Measurements from ENCODE around the gene GALK1. TPM values are rescaled to one million over a fixed set of nuclear protein-coding genes. Genes with fewer than 3 reads are reported as not detected.
A peak's percentile ranks its signal among the peaks of the same experiment; 100 is the strongest.
"Not testable (repeated sequence)": the region's sequence is repeated elsewhere in the genome, so short reads cannot be mapped to it uniquely, and the experiment has no call there.

GALK1 gene
- total RNA-seq, 2 experiments from 2014 or later: 46.1 to 53.7 TPM

DNA sequence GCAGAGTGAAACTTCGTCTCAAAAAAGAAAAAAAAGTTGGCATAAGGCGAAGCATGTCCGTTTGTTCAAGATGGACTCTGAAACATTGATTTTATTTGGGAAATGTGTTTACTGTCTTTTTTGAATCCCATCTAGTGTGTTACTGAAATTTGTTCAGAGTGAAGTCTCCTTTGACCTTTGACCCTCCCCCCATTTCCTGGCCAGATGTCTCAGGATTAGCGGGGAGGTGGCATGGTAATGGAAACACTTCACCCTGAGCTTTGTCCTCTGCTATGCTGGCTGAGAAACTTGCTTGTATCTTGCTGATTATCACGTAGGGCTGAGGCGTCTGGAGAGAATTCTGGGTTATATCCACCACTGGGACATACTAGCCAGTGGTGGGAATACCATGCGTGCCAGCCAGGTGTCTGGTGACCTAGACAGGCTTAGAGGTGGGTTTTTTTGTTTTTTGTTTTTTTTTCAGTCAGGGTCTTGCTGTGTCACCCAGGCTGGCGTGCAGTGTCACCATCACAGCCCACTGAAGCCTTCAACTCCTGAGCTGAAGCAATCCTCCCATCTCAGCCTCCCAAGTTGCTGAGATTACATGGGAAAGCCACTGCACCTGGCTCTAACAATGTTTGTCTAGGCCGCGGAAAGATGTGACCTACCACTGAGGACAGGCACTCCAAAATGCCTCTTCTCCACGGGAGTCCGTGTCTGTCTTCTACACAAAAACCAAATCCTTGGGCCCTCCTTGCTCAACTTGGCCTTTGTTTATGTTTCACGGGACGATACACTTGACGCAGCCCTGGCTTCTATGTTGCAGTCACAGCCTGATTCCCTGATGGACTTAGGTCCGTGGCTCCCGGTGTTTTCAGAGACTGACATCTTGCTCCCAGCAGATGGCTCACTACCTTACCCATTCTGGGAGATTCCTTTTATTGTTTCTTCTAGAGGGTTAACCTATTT lies 6.6 kb upstream of the GALK1 start:
- Mint-ChIP-seq H3K4me1 (peaks cover 3% of the 10 kb centered on the region), H3K27ac (no peak overlapping the region), H3K4me3 (no peak overlapping the region), H3K36me3 (peaks cover 10% of the 10 kb centered on the region), H3K27me3 (no peaks in the 10 kb centered on the region), H3K9me3 (ENCODE audit: low read depth) (no peaks in the 10 kb centered on the region)
- ATAC-seq (no peak), DNase-seq (no peak)
- CTCF ChIA-PET: interaction anchor here (1.2 to 2.0 kb wide), 3 partner anchors 18 to 24 kb away, joined by 3 to 8 read pairs (median 8); no protein-coding TSS in a partner anchor

DNA sequence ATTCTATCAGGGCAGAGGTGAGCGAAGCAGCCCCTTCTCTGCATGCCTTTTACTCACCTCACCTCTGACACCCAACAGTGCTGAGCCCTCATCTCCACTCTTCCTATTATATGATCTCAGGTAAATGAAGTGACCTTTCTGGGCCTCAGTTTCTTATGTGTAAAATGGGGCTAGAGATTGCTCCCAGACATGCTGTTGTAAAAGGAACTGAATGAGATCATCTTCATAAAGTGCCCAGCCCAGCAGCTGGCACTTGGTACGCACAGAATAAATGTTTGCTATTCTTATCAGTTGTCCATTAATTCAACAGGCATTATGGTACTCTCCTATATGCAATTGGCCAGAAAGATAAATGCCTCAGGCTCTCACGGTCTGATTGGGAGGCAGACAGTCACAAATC lies 4.5 kb upstream of the GALK1 start:
- no peak overlapping the region for H3K27ac Mint-ChIP-seq
- no peak for DNase-seq
- no peak overlapping the region for H3K4me3 Mint-ChIP-seq
- CTCF ChIA-PET: interaction anchor here (0.9 to 2.0 kb wide), 4 partner anchors 16 to 137 kb away, joined by 3 to 8 read pairs (median 4); partner anchors contain the start of gene SMIM5
- H3K9me3 Mint-ChIP-seq (ENCODE audit: low read depth): no peaks in the 10 kb centered on the region
- no peaks in the 10 kb centered on the region for H3K4me1 Mint-ChIP-seq
- H3K36me3 Mint-ChIP-seq: no peaks in the 10 kb centered on the region
- no peak for ATAC-seq
- no peaks in the 10 kb centered on the region for H3K27me3 Mint-ChIP-seq

DNA sequence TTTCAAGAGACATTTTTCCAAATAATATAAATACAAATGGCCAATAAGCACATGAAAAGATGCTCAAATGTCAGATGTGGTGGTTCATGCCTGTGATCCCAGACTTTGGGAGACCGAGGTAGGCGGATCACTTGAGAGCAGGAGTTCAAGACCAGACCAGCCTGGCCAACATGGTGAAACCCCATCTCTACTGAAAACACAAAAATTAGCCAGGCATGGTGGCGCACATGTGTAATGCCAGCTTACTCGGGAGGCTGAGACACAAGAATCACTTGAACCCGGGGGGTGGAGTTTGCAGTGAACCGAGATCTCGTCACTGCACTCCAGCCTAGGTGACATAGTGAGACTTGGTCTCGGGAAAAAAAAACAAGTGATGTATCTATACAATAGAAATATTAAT lies 2.9 kb upstream of the GALK1 start:
- DNase-seq: no peak
- CTCF ChIA-PET: interaction anchor here (0.9 kb wide), 1 partner anchor 80 kb away, joined by 3 read pairs; no protein-coding TSS in a partner anchor

DNA sequence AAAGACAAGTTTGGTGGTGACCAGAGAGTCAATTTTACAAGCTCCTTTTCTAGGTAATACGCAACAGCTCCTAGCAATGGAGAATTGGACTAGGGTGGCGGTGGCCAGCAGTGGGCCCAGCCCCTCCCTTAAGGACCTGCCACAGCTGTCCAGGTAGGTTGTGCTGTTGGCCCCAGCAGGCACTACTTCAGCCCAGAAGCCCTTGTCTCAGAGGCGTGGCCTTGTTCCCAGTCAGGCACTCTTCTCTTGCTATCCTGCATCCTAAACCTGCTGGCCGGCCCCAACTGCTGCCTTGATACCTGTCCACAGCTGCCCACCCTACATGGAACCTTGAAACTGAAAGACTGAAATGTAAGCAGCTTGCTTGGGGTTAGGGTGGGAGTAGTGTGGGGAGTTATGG lies 989 bp upstream of the GALK1 start:
- no peaks in the 10 kb centered on the region for H3K9me3 Mint-ChIP-seq (ENCODE audit: low read depth)
- peaks cover 11% of the 10 kb centered on the region for H3K4me1 Mint-ChIP-seq
- no peak overlapping the region for H3K4me3 Mint-ChIP-seq
- DNase-seq: no peak
- H3K27me3 Mint-ChIP-seq: no peaks in the 10 kb centered on the region
- H3K36me3 Mint-ChIP-seq: no peaks in the 10 kb centered on the region
- H3K27ac Mint-ChIP-seq: no peak overlapping the region
- ATAC-seq: no peak
- CTCF ChIA-PET: interaction anchor here (1.0 to 7.4 kb wide), 22 partner anchors 10 to 522 kb away, joined by 3 to 87 read pairs (median 8); partner anchors contain the start of genes ITGB4, SMIM5 and TRIM65

More for the DNA sequence above, 2.9 kb upstream of the GALK1 start:
- Mint-ChIP-seq H3K27ac (no peak overlapping the region), H3K36me3 (no peaks in the 10 kb centered on the region), H3K27me3 (no peaks in the 10 kb centered on the region), H3K4me1 (peaks cover 11% of the 10 kb centered on the region), H3K4me3 (no peak overlapping the region), H3K9me3 (ENCODE audit: low read depth) (no peaks in the 10 kb centered on the region)
- ATAC-seq: no peak

DNA sequence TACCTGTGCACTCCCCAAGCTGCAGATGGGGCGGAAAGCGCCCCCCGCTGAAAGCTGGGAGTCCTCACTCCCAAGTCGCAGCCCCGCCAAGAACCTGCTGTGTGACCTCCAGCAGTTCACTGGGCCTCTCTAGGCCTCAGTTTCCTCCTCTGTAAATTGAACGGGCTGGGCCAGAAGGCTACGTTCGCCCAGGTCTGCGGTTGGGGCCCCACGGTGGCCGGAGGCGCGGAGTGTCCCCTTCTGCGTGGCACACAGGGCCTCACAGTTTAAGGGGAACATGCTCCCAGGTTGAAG lies 628 bp downstream of the GALK1 start:
- Mint-ChIP-seq H3K36me3 (no peaks in the 10 kb centered on the region), H3K4me3 (peak overlapping the region; percentile 76), H3K4me1 (peaks cover 11% of the 10 kb centered on the region), H3K9me3 (ENCODE audit: low read depth) (no peaks in the 10 kb centered on the region), H3K27ac (peak overlapping the region; percentile 70), H3K27me3 (no peaks in the 10 kb centered on the region)
- ATAC-seq: no peak
- CTCF ChIA-PET: interaction anchor here (0.7 to 7.4 kb wide), 29 partner anchors 8 to 241 kb away, joined by 3 to 87 read pairs (median 8); partner anchors contain the start of genes RECQL5, SAP30BP, TRIM65 and WBP2
- no peak for DNase-seq

DNA sequence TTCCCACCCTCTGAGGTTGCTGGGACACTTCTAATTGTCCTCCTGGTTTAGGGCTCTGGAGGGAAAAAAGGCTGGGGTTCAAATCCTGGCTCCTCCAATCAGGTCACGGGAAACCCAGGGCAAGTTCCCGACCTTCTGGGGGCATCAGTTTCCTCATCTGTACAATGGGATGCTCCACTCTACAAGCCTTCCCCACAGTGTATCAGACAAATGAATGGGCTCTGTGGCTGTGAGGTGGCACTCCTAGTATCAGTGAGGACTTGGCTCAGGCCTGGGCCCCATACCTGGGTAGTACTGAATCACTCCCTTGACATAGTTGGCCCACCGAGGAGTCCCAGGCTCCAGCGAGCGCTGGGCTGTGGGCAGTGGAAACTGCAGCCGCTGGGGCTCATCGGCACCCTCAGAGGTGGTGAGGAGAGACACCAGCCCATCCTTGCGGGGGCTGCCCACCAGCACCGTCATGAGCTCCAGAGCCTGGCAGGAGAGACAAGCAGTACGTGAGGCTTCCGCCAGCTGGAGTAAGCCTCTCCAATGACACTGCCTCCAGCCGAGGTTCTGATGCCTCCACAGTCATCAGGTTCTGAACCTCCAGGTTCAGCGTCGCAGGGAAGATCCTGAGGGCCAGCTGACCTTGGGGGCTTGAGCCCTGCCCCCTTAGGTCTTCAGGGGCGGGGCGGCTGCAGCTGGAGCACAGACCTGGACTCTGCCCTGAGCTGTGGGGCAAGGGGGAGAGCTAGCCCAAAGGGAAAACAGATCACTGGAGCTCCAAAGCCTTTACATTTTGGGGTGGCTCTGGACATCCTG lies 1.2 kb downstream of the GALK1 start:
- CTCF ChIA-PET: interaction anchor here (0.7 to 7.4 kb wide), 21 partner anchors 11 to 241 kb away, joined by 3 to 87 read pairs (median 9); partner anchors contain the start of genes RECQL5, SAP30BP and WBP2
- H3K27me3 Mint-ChIP-seq: no peaks in the 10 kb centered on the region
- no peaks in the 10 kb centered on the region for H3K36me3 Mint-ChIP-seq
- H3K4me3 Mint-ChIP-seq: peak overlapping the region; percentile 76
- DNase-seq (no peak), ATAC-seq (no peak)
- no peaks in the 10 kb centered on the region for H3K9me3 Mint-ChIP-seq (ENCODE audit: low read depth)
- H3K27ac Mint-ChIP-seq: peak overlapping the region; percentile 24
- H3K4me1 Mint-ChIP-seq: peaks cover 11% of the 10 kb centered on the region

DNA sequence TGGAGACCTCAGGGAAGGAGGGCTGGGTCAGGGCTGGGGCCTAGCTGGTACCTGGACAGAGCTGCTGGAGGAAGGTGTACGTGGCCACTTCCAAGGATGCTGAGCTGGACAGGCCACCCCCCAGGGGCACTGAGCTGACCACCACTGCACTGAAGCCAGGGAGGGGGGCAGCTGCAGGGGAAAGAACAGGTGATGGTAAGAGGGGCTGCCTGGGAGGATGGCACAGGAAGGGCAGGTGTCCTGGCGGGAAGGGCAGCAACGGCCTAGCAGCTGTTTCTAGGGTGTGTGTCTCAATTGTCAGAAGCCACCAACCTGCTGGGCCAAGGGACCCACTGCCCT lies 1.8 kb downstream of the GALK1 start:
- CTCF ChIA-PET: interaction anchor here (1.2 to 7.4 kb wide), 10 partner anchors 10 to 98 kb away, joined by 3 to 87 read pairs (median 9); partner anchors contain the start of genes RECQL5 and SAP30BP
- H3K27ac Mint-ChIP-seq: no peak overlapping the region
- DNase-seq: no peak
- no peak overlapping the region for H3K4me3 Mint-ChIP-seq
- H3K36me3 Mint-ChIP-seq: no peaks in the 10 kb centered on the region
- H3K27me3 Mint-ChIP-seq: no peaks in the 10 kb centered on the region
- H3K4me1 Mint-ChIP-seq: peaks cover 11% of the 10 kb centered on the region
- ATAC-seq: no peak
- H3K9me3 Mint-ChIP-seq (ENCODE audit: low read depth): no peaks in the 10 kb centered on the region

DNA sequence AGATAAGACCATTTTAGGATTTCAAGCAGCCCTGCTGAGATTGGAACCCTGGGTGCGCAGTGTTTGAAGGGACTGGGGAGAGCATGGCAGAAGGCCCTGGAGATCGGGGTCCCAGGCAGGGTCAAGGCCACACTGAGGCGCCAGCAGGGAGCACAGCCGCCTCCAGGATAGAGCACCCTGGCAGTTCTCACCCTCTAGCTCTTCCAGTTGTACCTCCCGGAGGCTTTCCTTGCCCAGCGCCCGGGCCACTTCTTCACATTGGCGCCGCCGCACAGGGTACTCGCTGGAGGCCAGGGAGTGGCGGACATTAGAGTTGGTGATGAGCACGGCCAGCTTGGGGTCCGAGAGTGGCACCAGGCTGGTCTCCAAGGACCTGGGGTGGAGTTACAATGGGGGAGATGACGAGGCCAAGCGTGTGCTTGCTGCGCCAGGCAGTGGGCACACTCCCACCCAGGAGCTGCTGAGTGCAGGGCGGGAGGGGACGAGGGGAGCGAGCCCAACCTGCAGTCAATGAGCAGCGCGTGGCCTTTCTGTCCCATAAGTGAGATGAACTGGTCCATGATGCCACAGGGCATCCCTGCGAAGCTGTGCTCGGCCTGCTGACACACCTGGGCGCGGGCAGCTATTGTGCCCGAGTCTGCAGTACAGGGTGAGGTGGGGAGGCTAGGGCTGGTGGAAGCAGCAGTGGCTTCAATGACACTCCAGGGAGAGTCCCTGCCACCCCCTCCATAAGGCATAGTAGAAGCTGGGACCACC lies 2.3 kb downstream of the GALK1 start:
- no peak overlapping the region for H3K4me3 Mint-ChIP-seq
- DNase-seq: no peak
- H3K9me3 Mint-ChIP-seq (ENCODE audit: low read depth): no peaks in the 10 kb centered on the region
- no peaks in the 10 kb centered on the region for H3K36me3 Mint-ChIP-seq
- H3K27me3 Mint-ChIP-seq: no peaks in the 10 kb centered on the region
- H3K4me1 Mint-ChIP-seq: peaks cover 11% of the 10 kb centered on the region
- no peak for ATAC-seq
- peak overlapping the region; percentile 56 for H3K27ac Mint-ChIP-seq
- CTCF ChIA-PET: interaction anchor here (0.8 to 7.4 kb wide), 14 partner anchors 9 to 130 kb away, joined by 3 to 87 read pairs (median 6); partner anchors contain the start of genes ITGB4, RECQL5, SAP30BP and SMIM5

DNA sequence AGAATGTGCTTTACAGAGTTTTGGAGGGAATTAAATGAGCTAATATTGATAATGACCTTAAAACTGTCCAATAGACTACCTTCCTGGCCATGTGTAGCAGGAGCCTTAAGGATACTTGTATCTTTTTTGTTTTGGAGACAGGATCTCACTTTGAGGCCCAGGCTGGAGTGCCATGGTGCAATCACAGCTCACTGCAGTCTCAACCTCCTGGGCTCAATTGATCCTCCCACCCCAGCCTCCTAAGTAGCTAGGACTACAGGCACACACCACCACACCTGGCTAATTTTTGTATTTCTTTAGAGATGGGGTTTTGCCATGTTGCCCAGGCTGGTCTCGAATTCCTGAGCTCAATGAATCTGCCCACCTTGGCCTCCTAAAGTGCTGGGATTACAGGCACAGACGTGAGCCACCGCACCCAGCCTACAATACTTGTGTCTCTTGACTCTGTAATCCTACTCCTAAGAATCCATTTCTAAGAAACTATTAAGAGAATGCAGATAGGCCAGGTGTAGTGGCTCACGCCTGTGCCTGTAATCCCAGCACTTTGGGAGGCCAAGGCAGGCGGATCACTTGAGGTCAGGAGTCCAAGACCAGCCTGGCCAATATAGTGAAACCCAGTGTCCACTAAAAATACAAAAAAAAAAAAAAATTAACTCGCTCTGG lies 4.9 kb downstream of the GALK1 start:
- H3K27ac Mint-ChIP-seq; ATAC-seq; H3K27me3 Mint-ChIP-seq; H3K9me3 Mint-ChIP-seq (ENCODE audit: low read depth); DNase-seq; H3K36me3 Mint-ChIP-seq; H3K4me3 Mint-ChIP-seq: not testable (repeated sequence)
- CTCF ChIA-PET: interaction anchor here (0.8 to 7.4 kb wide), 3 partner anchors 11 to 95 kb away, joined by 3 to 52 read pairs (median 7); partner anchors contain the start of gene WBP2
- H3K4me1 Mint-ChIP-seq: peaks cover 11% of the 10 kb centered on the region

DNA sequence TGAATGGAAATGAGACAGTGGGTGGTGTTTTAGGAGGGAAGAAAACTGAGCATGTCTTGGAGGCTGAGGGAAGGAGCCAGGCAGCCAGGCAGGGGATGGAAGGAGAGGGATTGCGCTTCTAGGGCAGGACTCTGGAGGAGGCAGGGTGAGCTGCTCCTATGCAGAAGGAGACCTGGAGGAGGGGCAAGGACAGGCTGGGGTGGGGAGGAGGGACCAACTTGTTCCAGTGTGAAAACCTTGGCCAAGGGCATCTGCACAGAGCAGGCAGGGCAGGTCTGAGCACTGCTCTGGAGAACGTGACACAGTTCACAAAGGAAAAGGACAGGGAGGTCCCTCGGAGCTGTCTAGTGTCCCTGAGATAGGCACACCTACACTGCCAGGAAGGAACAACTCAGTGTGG lies 5.5 kb downstream of the GALK1 start:
- no peaks in the 10 kb centered on the region for H3K9me3 Mint-ChIP-seq (ENCODE audit: low read depth)
- H3K27ac Mint-ChIP-seq: no peak overlapping the region
- no peak overlapping the region for H3K4me3 Mint-ChIP-seq
- CTCF ChIA-PET: interaction anchor here (1.0 to 7.4 kb wide), 3 partner anchors 10 to 96 kb away, joined by 3 to 52 read pairs (median 7); partner anchors contain the start of gene WBP2
- no peak for DNase-seq
- no peaks in the 10 kb centered on the region for H3K36me3 Mint-ChIP-seq
- peaks cover 16% of the 10 kb centered on the region for H3K4me1 Mint-ChIP-seq
- H3K27me3 Mint-ChIP-seq: no peaks in the 10 kb centered on the region
- ATAC-seq: no peak

DNA sequence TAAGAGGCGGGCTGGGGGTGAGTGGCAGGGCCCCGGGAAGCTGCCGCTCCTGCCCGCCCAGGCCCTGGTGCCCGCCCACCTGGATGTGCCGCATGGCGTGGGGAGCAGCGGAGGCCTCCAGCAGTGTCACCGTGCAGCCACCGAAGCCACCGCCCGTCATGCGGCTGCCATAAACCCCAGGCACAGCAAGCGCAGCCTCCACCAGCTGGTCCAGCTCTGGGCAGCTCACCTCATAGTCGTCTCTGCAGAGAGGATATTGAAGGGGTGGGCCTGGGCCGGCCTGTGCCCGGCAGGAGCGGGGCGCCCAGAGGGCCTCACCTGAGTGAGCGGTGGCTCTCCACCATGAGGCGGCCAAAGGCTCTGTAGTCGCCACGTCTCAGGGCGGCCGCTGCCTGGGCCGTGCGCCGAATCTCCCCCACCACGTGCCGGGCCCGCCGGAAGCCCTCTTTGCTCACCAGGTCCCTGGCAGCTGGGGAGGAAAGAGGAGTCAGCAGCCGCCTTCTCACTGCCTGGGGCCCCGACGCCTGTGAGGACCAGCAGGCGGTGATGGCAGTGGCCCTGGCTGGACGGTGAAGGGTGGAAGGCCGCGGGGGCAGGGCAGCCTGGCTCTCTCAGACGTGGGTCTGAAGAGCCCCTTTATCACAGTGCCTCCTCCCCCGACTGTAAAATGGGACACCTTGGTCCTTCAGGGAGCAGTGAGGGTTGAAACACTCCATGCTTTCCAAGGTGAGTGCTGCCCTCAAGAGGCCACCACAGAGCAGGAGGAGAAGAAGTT lies 6.7 kb downstream of the GALK1 start:
- Mint-ChIP-seq H3K4me3 (no peak overlapping the region), H3K9me3 (ENCODE audit: low read depth) (no peaks in the 10 kb centered on the region), H3K27ac (no peak overlapping the region), H3K27me3 (no peaks in the 10 kb centered on the region), H3K4me1 (peaks cover 11% of the 10 kb centered on the region), H3K36me3 (no peaks in the 10 kb centered on the region)
- CTCF ChIA-PET: interaction anchor here (1.0 to 1.2 kb wide), 2 partner anchors 97 to 169 kb away, joined by 3 read pairs; partner anchors contain the start of gene WBP2
- ATAC-seq (no peak), DNase-seq (no peak)

Data from activated CD8-positive, alpha-beta memory T cell treated with anti-CD3 and anti-CD28 coated beads, Interleukin-2, amount 10 ng/mL, durations not matched to agents 7 days and 5 days (primary cell).